Chondrocyte (in vitro differentiated cells): Measurements from ENCODE around the gene SYNJ2BP. TPM values are rescaled to one million over a fixed set of nuclear protein-coding genes. Genes with fewer than 3 reads are reported as not detected.

ENCODE experiments used
- DNase-seq: peaks from one replicate; pipeline ENCODE4 v3.0.0; 2021; ENCODE audit warnings: mixed read lengths, low spot score
- H3K27ac Mint-ChIP-seq: one replicate; pipeline ENCODE4 v1.8.0; 2021; ENCODE audit warnings: mild to moderate bottlenecking, moderate library complexity, mixed read lengths; ENCODE audit not compliant: unreplicated experiment
- H3K27me3 Mint-ChIP-seq: 2 replicates; pipeline ENCODE4 v1.8.0; 2021; ENCODE audit warnings: low read depth, mixed read lengths
- H3K36me3 Mint-ChIP-seq: 2 replicates; pipeline ENCODE4 v1.8.0; 2021; ENCODE audit warnings: low read depth, mixed read lengths
- H3K4me1 Mint-ChIP-seq: 2 replicates; pipeline ENCODE4 v1.8.0; 2021; ENCODE audit warnings: low read depth, mild to moderate bottlenecking, mixed read lengths
- H3K4me3 Mint-ChIP-seq: one replicate; pipeline ENCODE4 v1.8.0; 2021; ENCODE audit warnings: mild to moderate bottlenecking, moderate library complexity, mixed read lengths; ENCODE audit not compliant: unreplicated experiment
- H3K9me3 Mint-ChIP-seq: 2 replicates; pipeline ENCODE4 v1.8.0; 2021; ENCODE audit warnings: low read depth, mixed read lengths
- CTCF ChIP-seq: fragments of 200-600 bp; sonication (generic); IDR thresholded peaks from 2 replicates; pipeline ENCODE4 v1.5.0; 2021; ENCODE audit warnings: antibody characterized with exemption, mild to moderate bottlenecking, moderate library complexity
- total RNA-seq: library from RNA; stranded (reverse); gene quantifications from 3 replicates; pipeline ENCODE4 v1.2.1, GENCODE V29; 2021

The SYNJ2BP gene
- total RNA-seq, 1 donor from 2014 or later = 25.8 TPM

GRCh38 chr14:70398706-70399431, 18.0 kb downstream of the SYNJ2BP start:
- Mint-ChIP-seq H3K4me3 (no peak overlapping the region), H3K27me3 (no peaks in the 10 kb centered on the region), H3K4me1 (no peaks in the 10 kb centered on the region), H3K9me3 (no peaks in the 10 kb centered on the region), H3K27ac (no peak overlapping the region), H3K36me3 (peaks cover 1% of the 10 kb centered on the region)
- TF ChIP-seq CTCF = no peak
- no peak for DNase-seq

GRCh38 chr14:70398280-70398679, 18.6 kb downstream of the SYNJ2BP start:
- no peak overlapping the region for H3K27ac Mint-ChIP-seq

GRCh38 chr14:70397746-70398145, 19.1 kb downstream of the SYNJ2BP start:
- Mint-ChIP-seq H3K4me1 (no peaks in the 10 kb centered on the region), H3K4me3 (no peak overlapping the region), H3K27me3 (no peaks in the 10 kb centered on the region), H3K36me3 (peaks cover 5% of the 10 kb centered on the region), H3K9me3 (no peaks in the 10 kb centered on the region), H3K27ac (no peak overlapping the region)
- DNase-seq = no peak
- TF ChIP-seq CTCF = no peak

More at GRCh38 chr14:70398280-70398679, 18.6 kb downstream of the SYNJ2BP start:
- H3K4me1 Mint-ChIP-seq = no peaks in the 10 kb centered on the region
- no peaks in the 10 kb centered on the region for H3K9me3 Mint-ChIP-seq
- peaks cover 3% of the 10 kb centered on the region for H3K36me3 Mint-ChIP-seq
- H3K27me3 Mint-ChIP-seq = no peaks in the 10 kb centered on the region
- TF ChIP-seq CTCF = no peak
- DNase-seq = no peak
- H3K4me3 Mint-ChIP-seq = no peak overlapping the region

- Mint-ChIP-seq H3K27ac (no peak overlapping the region), H3K9me3 (no peaks in the 10 kb centered on the region), H3K27me3 (no peaks in the 10 kb centered on the region), H3K4me1 (no peaks in the 10 kb centered on the region), H3K36me3 (peaks cover 5% of the 10 kb centered on the region), H3K4me3 (no peak overlapping the region)
- no peak for TF ChIP-seq CTCF
- DNase-seq = no peak
Observed at GRCh38 chr14:70394674-70395306, 22.1 kb downstream of the SYNJ2BP start.

GRCh38 chr14:70392676-70393075, 24.2 kb downstream of the SYNJ2BP start:
- Mint-ChIP-seq H3K27me3 (no peaks in the 10 kb centered on the region), H3K9me3 (no peaks in the 10 kb centered on the region), H3K36me3 (peaks cover 8% of the 10 kb centered on the region), H3K4me1 (no peaks in the 10 kb centered on the region), H3K4me3 (no peak overlapping the region), H3K27ac (no peak overlapping the region)
- no peak for DNase-seq
- no peak for TF ChIP-seq CTCF
